Naive thymus-derived CD4-positive, alpha-beta T cell (primary cell): Measurements from ENCODE around the gene FAM180B. TPM values are rescaled to one million over a fixed set of nuclear protein-coding genes. Genes with fewer than 3 reads are reported as not detected.

Source experiments
- ATAC-seq: fragments of 150-1000 bp; cut with Tn5 transposase; 2 replicates; pipeline ENCODE4 v1.10.0; 2021; ENCODE audit warnings: mild to moderate bottlenecking, moderate library complexity
- CTCF ChIA-PET: fragments of 350-600 bp; sonication (Branson Sonifier 250); formaldehyde crosslinking; loops from one replicate; lab custom pipeline; 2021; ENCODE audit warnings: antibody characterized with exemption; lab: Charles Lee
- POLR2A ChIA-PET: fragments of 350-600 bp; sonication (Branson Sonifier 250); formaldehyde crosslinking; loops from one replicate; lab custom pipeline; 2021; ENCODE audit warnings: antibody characterized with exemption, inconsistent platforms; lab: Charles Lee
- DNase-seq, 9 donors: peaks; one replicate each; pipeline versions ENCODE4 v3.0.0 to v3.0.0-alpha.2; 2020 to 2022; ENCODE audit warnings: mixed read lengths in 1 of 9
- H3K27ac ChIP-seq: one replicate; pipeline ENCODE4 v1.7.0; 2013; ENCODE audit warnings: mild to moderate bottlenecking, low read depth, low read length, moderate library complexity
- H3K27me3 ChIP-seq, 2 donors: one replicate each; pipeline ENCODE4 v1.7.0; 2013; ENCODE audit warnings: low read length in 2 of 2, mild to moderate bottlenecking in 2 of 2, moderate library complexity in 2 of 2; ENCODE audit not compliant: control insufficient read depth in 2 of 2, insufficient read depth in 2 of 2
- H3K36me3 ChIP-seq, 3 experiments: 1 replicate in 2 of 3; 2 replicates in 1 of 3; pipeline ENCODE4 v1.7.0; 2013; ENCODE audit warnings: low read length in 3 of 3, mild to moderate bottlenecking in 3 of 3, moderate library complexity in 1 of 3; ENCODE audit not compliant: insufficient read depth in 3 of 3, control insufficient read depth in 2 of 3
- H3K4me1 ChIP-seq, 2 donors: one replicate each; pipeline ENCODE4 v1.7.0; 2013; ENCODE audit warnings: low read length in 2 of 2, mild to moderate bottlenecking in 2 of 2, moderate library complexity in 1 of 2; ENCODE audit not compliant: control insufficient read depth in 2 of 2, insufficient read depth in 2 of 2
- H3K4me3 ChIP-seq: 2 replicates; pipeline ENCODE4 v1.7.0; 2013; ENCODE audit warnings: mild to moderate bottlenecking, low read length
- H3K9me3 ChIP-seq, 3 experiments: 1 replicate in 2 of 3; 2 replicates in 1 of 3; pipeline ENCODE4 v1.7.0; 2013; ENCODE audit warnings: low read length in 3 of 3; ENCODE audit not compliant: control insufficient read depth in 2 of 3
- H3K27ac Mint-ChIP-seq, 9 donors: one replicate each; pipeline ENCODE4 v1.8.0; 2020 to 2022; ENCODE audit warnings: mixed read lengths in 9 of 9, mild to moderate bottlenecking in 8 of 9, moderate library complexity in 5 of 9, inconsistent platforms in 2 of 9
- H3K27me3 Mint-ChIP-seq, 5 donors: one replicate each; pipeline ENCODE4 v1.8.0; 2021 to 2022; ENCODE audit warnings: mixed read lengths in 5 of 5, mild to moderate bottlenecking in 1 of 5
- H3K36me3 Mint-ChIP-seq, 5 donors: one replicate each; pipeline ENCODE4 v1.8.0; 2020 to 2022; ENCODE audit warnings: mixed read lengths in 5 of 5, mild to moderate bottlenecking in 3 of 5, inconsistent platforms in 1 of 5
- H3K4me1 Mint-ChIP-seq, 7 donors: one replicate each; pipeline ENCODE4 v1.8.0; 2020 to 2022; ENCODE audit warnings: mixed read lengths in 7 of 7, mild to moderate bottlenecking in 3 of 7, inconsistent platforms in 1 of 7
- H3K4me3 Mint-ChIP-seq, 10 donors: one replicate each; pipeline ENCODE4 v1.8.0; 2020 to 2022; ENCODE audit warnings: mild to moderate bottlenecking in 10 of 10, mixed read lengths in 10 of 10, moderate library complexity in 6 of 10, inconsistent platforms in 2 of 10
- H3K9me3 Mint-ChIP-seq, 11 donors: one replicate each; pipeline ENCODE4 v1.8.0; 2020 to 2022; ENCODE audit warnings: mixed read lengths in 11 of 11, mild to moderate bottlenecking in 4 of 11, inconsistent platforms in 1 of 11, moderate library complexity in 1 of 11
- intact Hi-C, 2 donors: fragments of 100-400 bp; cut with micrococcal nuclease; formaldehyde crosslinking; loops; one replicate each; pipeline ENCODE4 v1.15.1; 2023
- polyA plus RNA-seq, 2 donors: library from polyadenylated mRNA; unstranded; fragments of 300-500 nt; fragmentation: Illumina TruSeq; gene quantifications; one replicate each; pipeline ENCODE4 v1.2.3, GENCODE V29; 2021
- total RNA-seq, 6 experiments: library from RNA in 5 of 6; stranded (reverse) in 5 of 6; gene quantifications; 1 replicate in 5 of 6; 2 replicates in 1 of 6; pipeline ENCODE4 v1.2.3 and lab custom pipeline; 2021 to 2026

The FAM180B gene
- total and polyA plus RNA-seq, 7 experiments from 2014 or later = 0.21 to 1.0 (median 0.30) TPM; not detected in 3

DNA sequence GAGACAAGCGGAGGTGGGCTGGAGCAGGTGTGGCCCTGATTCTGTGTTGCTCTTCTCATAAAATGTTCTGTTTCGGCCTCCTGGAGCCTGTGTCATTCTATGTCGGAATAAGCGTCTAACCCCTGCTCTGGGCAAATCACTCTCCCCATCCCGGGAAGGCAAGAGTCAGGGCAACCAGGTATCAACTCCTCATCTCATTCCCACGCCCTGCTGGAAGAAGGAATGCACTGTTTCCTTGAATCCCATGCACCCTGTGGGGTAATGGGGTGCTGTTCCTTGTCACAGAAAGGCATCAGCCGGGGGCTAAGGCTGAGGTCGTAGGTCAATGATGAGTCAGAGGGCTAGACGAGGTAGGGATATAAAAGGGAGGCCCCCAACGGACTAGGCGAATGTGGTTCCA lies 2.6 kb downstream of the FAM180B start:
- peaks cover 0 to 6% of the 10 kb centered on the region in 2 donors for H3K4me1 ChIP-seq
- no peak overlapping the region for H3K4me3 ChIP-seq
- ChIA-PET CTCF (no interaction called here), POLR2A (no interaction called here)
- H3K27ac Mint-ChIP-seq = no peak overlapping the region
- peaks cover 6 to 18% of the 10 kb centered on the region in 2 donors for H3K27me3 ChIP-seq
- no peak overlapping the region for H3K27ac ChIP-seq
- H3K36me3 Mint-ChIP-seq = peaks cover 3 to 10% (median 5%) of the 10 kb centered on the region in 5 donors
- intact Hi-C loops = no loop called here
- peaks cover under 1 to 17% (median 3%) of the 10 kb centered on the region in 3 experiments for H3K36me3 ChIP-seq
- H3K4me3 Mint-ChIP-seq = no peak overlapping the region
- H3K27me3 Mint-ChIP-seq = peaks cover 18 to 21% (median 19%) of the 10 kb centered on the region in 5 donors
- no peaks in the 10 kb centered on the region for H3K9me3 ChIP-seq
- ATAC-seq = no peak
- DNase-seq = no peak
- no peaks in the 10 kb centered on the region for H3K9me3 Mint-ChIP-seq
- peaks cover 0 to 14% (median 9%) of the 10 kb centered on the region in 7 donors for H3K4me1 Mint-ChIP-seq

DNA sequence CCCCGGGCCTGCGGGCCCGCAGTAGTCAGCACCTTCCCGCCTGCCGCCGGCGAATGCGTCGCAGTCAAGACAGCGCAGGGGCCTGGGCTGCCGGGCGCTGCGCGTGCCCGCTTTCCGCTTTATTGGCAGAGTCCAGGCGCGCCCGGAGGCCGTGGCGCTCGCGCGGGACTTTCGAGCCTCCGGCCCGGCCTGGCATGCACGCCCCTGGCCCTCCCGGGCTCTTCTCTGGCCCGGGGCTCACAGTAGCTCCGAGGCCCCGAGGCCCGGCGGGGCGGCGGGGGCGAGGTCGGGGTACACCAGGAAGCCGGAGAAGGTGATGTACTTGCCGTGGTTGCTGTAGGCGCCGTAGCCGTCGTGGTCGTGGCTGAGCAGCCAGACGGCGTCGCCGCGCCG lies 3.1 kb downstream of the FAM180B start:
- Histone ChIP-seq H3K36me3 (peaks cover 0 to 13% (median 0%) of the 10 kb centered on the region in 3 experiments), H3K4me3 (no peak overlapping the region), H3K27me3 (peaks cover 6 to 23% of the 10 kb centered on the region in 2 donors), H3K4me1 (peaks cover 0 to 6% of the 10 kb centered on the region in 2 donors), H3K27ac (no peak overlapping the region), H3K9me3 (no peaks in the 10 kb centered on the region)
- Mint-ChIP-seq H3K4me1 (peaks cover 0 to 14% (median 9%) of the 10 kb centered on the region in 7 donors), H3K27me3 (peaks cover 21 to 24% (median 23%) of the 10 kb centered on the region in 5 donors), H3K4me3 (no peak overlapping the region), H3K36me3 (peaks cover 0 to 5% (median under 1%) of the 10 kb centered on the region in 5 donors), H3K27ac (no peak overlapping the region), H3K9me3 (no peaks in the 10 kb centered on the region)
- ChIA-PET CTCF (no interaction called here), POLR2A (no interaction called here)
- DNase-seq = no peak
- ATAC-seq = no peak
- intact Hi-C loops = no loop called here

DNA sequence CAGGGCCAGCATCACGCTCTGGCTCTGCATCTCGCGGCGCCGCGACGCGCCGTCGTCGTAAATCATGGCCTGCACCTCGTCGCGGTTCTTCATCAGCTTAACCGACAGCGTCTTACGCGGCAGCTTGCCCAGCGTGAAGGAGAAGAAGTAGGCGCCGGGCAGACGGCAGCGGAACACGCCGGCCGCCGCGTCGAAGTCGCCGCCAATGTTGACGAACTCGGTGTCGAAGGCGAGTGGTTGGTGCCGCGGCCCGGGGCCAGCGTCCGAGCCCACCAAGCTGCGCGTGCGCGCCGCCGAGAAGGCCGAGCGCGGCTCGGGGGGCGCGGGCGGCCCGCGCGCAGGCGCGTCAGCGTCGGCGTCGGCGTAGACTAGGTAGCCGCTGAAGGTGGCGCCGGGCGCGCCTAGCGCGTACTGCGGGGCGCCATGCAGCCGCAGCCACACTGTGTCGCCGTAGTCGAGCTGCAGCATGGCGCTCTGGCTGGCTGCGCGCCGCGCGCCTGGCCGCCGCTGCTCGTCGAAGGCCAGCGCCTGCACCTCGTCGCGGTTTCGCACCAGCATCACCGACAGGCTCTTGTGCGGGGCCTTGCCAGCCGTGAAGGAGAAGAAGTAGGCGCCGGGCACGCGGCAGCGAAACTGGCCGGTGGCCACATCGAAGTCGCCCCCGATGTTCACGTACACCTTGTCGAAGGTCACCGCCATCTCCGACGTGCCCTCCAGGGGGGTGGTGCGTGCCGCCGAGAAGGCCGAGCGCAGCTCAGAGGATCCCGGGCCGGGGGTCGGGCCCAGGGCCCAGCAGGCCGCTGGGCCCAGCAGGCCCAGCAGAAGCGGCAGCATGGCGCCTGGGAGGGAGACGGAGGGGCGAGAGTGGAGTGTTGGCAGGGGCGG lies 3.7 kb downstream of the FAM180B start:
- ChIA-PET POLR2A (no interaction called here), CTCF (no interaction called here)

DNA sequence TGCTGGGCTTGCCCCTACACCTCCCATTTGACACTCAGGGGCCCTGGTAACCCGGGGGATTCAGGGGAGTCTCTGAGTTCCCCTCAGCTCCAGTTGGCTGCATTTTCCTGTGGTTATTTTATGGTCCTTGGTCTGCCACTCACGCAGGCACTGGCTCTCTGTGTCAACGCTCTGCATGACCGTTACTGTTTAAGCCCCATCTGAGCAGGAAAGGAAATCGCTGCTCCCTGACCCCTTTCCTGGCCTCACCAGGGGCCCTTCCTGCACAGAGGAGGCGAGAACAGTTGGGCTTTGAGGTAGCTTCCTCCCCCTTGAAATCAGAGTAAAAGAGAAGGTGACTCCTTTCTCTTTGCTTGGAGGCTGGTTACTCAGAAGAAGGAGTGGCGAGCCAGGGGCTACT lies 5.3 kb downstream of the FAM180B start:
- peak overlapping the region in 1 of 9 donors; percentile 25 for H3K27ac Mint-ChIP-seq
- H3K4me3 Mint-ChIP-seq = peak overlapping the region in 1 of 10 donors; percentile 5
- no peaks in the 10 kb centered on the region for H3K9me3 Mint-ChIP-seq
- Histone ChIP-seq H3K4me3 (no peak overlapping the region), H3K27ac (no peak overlapping the region), H3K36me3 (no peaks in the 10 kb centered on the region), H3K4me1 (peaks cover 0 to 6% of the 10 kb centered on the region in 2 donors), H3K9me3 (no peaks in the 10 kb centered on the region), H3K27me3 (peaks cover 6 to 25% of the 10 kb centered on the region in 2 donors)
- POLR2A ChIA-PET = interaction anchor here (1.0 kb wide), 1 partner anchor 14 kb away, joined by 4 read pairs; no protein-coding TSS in a partner anchor
- no peaks in the 10 kb centered on the region for H3K36me3 Mint-ChIP-seq
- ATAC-seq (no peak), DNase-seq (no peak)
- CTCF ChIA-PET = no interaction called here
- peaks cover 33 to 38% (median 36%) of the 10 kb centered on the region in 5 donors for H3K27me3 Mint-ChIP-seq
- peaks cover 0 to 14% (median 9%) of the 10 kb centered on the region in 7 donors for H3K4me1 Mint-ChIP-seq
- intact Hi-C loops = loop anchor here in 1 of 2 donors (10.0 kb wide), 1 partner anchor 57 kb away; no protein-coding TSS in a partner anchor

More for the DNA sequence above, 3.7 kb downstream of the FAM180B start:
- Mint-ChIP-seq H3K9me3 (no peaks in the 10 kb centered on the region), H3K27ac (no peak overlapping the region), H3K4me3 (no peak overlapping the region), H3K4me1 (peaks cover 0 to 14% (median 9%) of the 10 kb centered on the region in 7 donors), H3K27me3 (peaks cover 25 to 31% (median 28%) of the 10 kb centered on the region in 5 donors), H3K36me3 (no peaks in the 10 kb centered on the region)
- DNase-seq (no peak), ATAC-seq (no peak)
- no peak overlapping the region for H3K4me3 ChIP-seq
- no peak overlapping the region for H3K27ac ChIP-seq
- peaks cover 6 to 25% of the 10 kb centered on the region in 2 donors for H3K27me3 ChIP-seq
- H3K36me3 ChIP-seq = peaks cover 0 to 6% (median 0%) of the 10 kb centered on the region in 3 experiments
- intact Hi-C loops = loop anchor here in 1 of 2 donors (10.0 kb wide), 1 partner anchor 55 kb away; no protein-coding TSS in a partner anchor
- peaks cover 0 to 6% of the 10 kb centered on the region in 2 donors for H3K4me1 ChIP-seq
- H3K9me3 ChIP-seq = no peaks in the 10 kb centered on the region

DNA sequence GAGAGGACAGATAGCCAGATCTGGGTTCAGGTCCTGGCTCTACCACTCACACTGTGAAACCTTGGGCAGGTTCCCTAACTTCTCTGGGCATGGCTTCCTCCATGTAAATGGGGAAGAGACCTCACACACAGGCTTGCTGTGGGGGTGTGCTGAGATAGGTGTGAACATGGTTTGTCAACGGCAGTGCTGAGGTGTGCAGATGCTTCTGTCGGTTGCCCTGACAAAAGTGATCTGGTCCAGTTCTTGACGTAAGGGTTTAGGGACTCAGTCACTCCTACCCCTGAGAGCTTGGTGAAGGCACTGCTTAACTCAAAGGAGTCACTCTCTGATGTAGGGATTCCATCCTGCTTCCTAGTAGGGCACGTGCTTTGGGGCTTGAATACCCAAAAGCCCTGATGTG lies 5.8 kb downstream of the FAM180B start:
- DNase-seq (no peak), ATAC-seq (peak; percentile 19)
- H3K4me1 Mint-ChIP-seq = peaks cover 0 to 14% (median 9%) of the 10 kb centered on the region in 7 donors
- Histone ChIP-seq H3K4me1 (peaks cover 0 to 6% of the 10 kb centered on the region in 2 donors), H3K4me3 (no peak overlapping the region), H3K27ac (no peak overlapping the region), H3K9me3 (no peaks in the 10 kb centered on the region), H3K27me3 (peaks cover 6 to 25% of the 10 kb centered on the region in 2 donors), H3K36me3 (no peaks in the 10 kb centered on the region)
- peaks cover 33 to 38% (median 36%) of the 10 kb centered on the region in 5 donors for H3K27me3 Mint-ChIP-seq
- intact Hi-C loops = loop anchor here in 1 of 2 donors (10.0 kb wide), 1 partner anchor 57 kb away; no protein-coding TSS in a partner anchor
- H3K4me3 Mint-ChIP-seq = no peak overlapping the region
- ChIA-PET CTCF (no interaction called here), POLR2A (no interaction called here)
- peak overlapping the region in 1 of 9 donors; percentile 25 for H3K27ac Mint-ChIP-seq
- H3K9me3 Mint-ChIP-seq = no peaks in the 10 kb centered on the region
- H3K36me3 Mint-ChIP-seq = no peaks in the 10 kb centered on the region

DNA sequence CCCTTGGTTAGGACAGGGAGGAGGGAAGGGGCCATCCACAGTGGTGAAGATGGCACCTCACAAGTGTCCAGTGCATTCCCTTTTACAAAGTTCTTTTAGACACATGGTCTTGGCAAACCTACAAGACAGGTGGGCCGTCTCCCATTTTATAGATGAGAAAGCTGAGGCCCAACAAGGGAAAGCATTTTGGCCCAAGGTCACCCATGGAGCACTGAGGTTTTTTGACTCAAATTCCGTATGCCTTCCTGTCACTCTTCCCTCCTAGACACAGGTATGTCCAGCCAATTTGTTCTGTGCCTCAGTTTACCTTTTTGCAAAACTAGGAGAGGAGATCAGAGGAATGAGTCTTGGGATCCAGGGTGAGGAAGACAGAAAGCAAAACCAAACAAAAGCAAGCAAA lies 6.5 kb downstream of the FAM180B start:
- Histone ChIP-seq H3K9me3 (no peaks in the 10 kb centered on the region), H3K27me3 (peaks cover 6 to 25% of the 10 kb centered on the region in 2 donors), H3K36me3 (no peaks in the 10 kb centered on the region), H3K27ac (no peak overlapping the region), H3K4me3 (no peak overlapping the region), H3K4me1 (peaks cover 0 to 6% of the 10 kb centered on the region in 2 donors)
- peak overlapping the region in 2 of 10 donors; percentile 35 to 67 for H3K4me3 Mint-ChIP-seq
- no peaks in the 10 kb centered on the region for H3K9me3 Mint-ChIP-seq
- intact Hi-C loops = loop anchor here in 1 of 2 donors (10.0 kb wide), 1 partner anchor 58 kb away; no protein-coding TSS in a partner anchor
- CTCF ChIA-PET = no interaction called here
- H3K36me3 Mint-ChIP-seq = no peaks in the 10 kb centered on the region
- no peak overlapping the region for H3K27ac Mint-ChIP-seq
- DNase-seq (no peak), ATAC-seq (no peak)
- peaks cover 0 to 14% (median 9%) of the 10 kb centered on the region in 7 donors for H3K4me1 Mint-ChIP-seq
- H3K27me3 Mint-ChIP-seq = peaks cover 33 to 38% (median 36%) of the 10 kb centered on the region in 5 donors
- POLR2A ChIA-PET = interaction anchor here (0.9 kb wide), 1 partner anchor 14 kb away, joined by 3 read pairs; the partner anchor contains the start of gene NDUFS3
